Epidermal melanocyte (primary cell): ENCODE results near the gene ZNF845.
"Not testable (repeated sequence)": the region's sequence is repeated elsewhere in the genome, so short reads cannot be mapped to it uniquely, and the experiment has no call there.

Experiments
- DNase-seq: peaks from one replicate; pipeline ENCODE4 v3.0.0; 2011; ENCODE audit warnings: low spot score; ENCODE audit not compliant: insufficient read length

ZNF845 gene

GRCh38 chr19:53333463-53334449 is at the start of gene ZNF845:
ZNF845 (plus strand) TSS chr19:53333749; CDS start chr19:53341308, 7,559 bp downstream.
- peak; percentile 70 for DNase-seq

- no peak for DNase-seq
Measured at GRCh38 chr19:53285087-53285486, 48.5 kb upstream of the ZNF845 start.

GRCh38 chr19:53290758-53291549 is 42.6 kb upstream of the ZNF845 start:
- no peak for DNase-seq

- DNase-seq, result no peak
Measured at GRCh38 chr19:53294786-53295441, 38.6 kb upstream of the ZNF845 start.

GRCh38 chr19:53301341-53301740 is 32.2 kb upstream of the ZNF845 start:
- DNase-seq, result not testable (repeated sequence)

- no peak for DNase-seq
Measured at GRCh38 chr19:53308339-53308811, 25.2 kb upstream of the ZNF845 start.

GRCh38 chr19:53311044-53311443 is 22.5 kb upstream of the ZNF845 start:
- DNase-seq, result no peak

GRCh38 chr19:53311897-53312296 is 21.7 kb upstream of the ZNF845 start:
- no peak for DNase-seq

GRCh38 chr19:53328967-53329366 is 4.6 kb upstream of the ZNF845 start:
- no peak for DNase-seq

- DNase-seq, result no peak
Measured at GRCh38 chr19:53332484-53332883, 1.1 kb upstream of the ZNF845 start.

- no peak for DNase-seq
Measured at GRCh38 chr19:53333066-53333462, 485 bp upstream of the ZNF845 start.

- DNase-seq, result not testable (repeated sequence)
Measured at GRCh38 chr19:53344403-53344802, 10.9 kb downstream of the ZNF845 start.

GRCh38 chr19:53355739-53356138 is 22.2 kb downstream of the ZNF845 start:
- no peak for DNase-seq

- no peak for DNase-seq
Measured at GRCh38 chr19:53357821-53358581, 24.5 kb downstream of the ZNF845 start.

GRCh38 chr19:53360056-53360455 is 26.5 kb downstream of the ZNF845 start:
- not testable (repeated sequence) for DNase-seq

- DNase-seq, result peak; percentile 70
Measured at GRCh38 chr19:53365134-53365898, 31.8 kb downstream of the ZNF845 start, which contains the start of gene ZNF525. ZNF525 (plus strand) TSS chr19:53365705; CDS start chr19:53372282, 6,577 bp downstream.

- DNase-seq, result no peak
Measured at GRCh38 chr19:53365899-53366493, 32.4 kb downstream of the ZNF845 start.

GRCh38 chr19:53372196-53372595 is 38.6 kb downstream of the ZNF845 start:
- no peak for DNase-seq

GRCh38 chr19:53374288-53374687 is 40.7 kb downstream of the ZNF845 start:
- DNase-seq, result no peak
